Sigmoid colon (tissue), 3 donors: ENCODE results near the gene SCAANT1.

Experiments used
- POLR2A ChIP-seq, 2 donors: fragments of 450-650 bp; IDR thresholded peaks; one replicate each; pipeline ENCODE4 v1.6.1; 2016; ENCODE audit warnings: antibody characterized with exemption in 2 of 2, mild to moderate bottlenecking in 2 of 2, moderate library complexity in 2 of 2
- TF ChIP-seq, protein P1 (sequence below), 4 experiments: fragments of 450-650 bp in 3 of 4; fragments of 200-600 bp in 1 of 4; IDR thresholded peaks; one replicate each; pipeline ENCODE4 v1.5.1; 2016 to 2019; ENCODE audit warnings: antibody characterized with exemption in 4 of 4, mild to moderate bottlenecking in 3 of 4, moderate library complexity in 2 of 4

DNA sequence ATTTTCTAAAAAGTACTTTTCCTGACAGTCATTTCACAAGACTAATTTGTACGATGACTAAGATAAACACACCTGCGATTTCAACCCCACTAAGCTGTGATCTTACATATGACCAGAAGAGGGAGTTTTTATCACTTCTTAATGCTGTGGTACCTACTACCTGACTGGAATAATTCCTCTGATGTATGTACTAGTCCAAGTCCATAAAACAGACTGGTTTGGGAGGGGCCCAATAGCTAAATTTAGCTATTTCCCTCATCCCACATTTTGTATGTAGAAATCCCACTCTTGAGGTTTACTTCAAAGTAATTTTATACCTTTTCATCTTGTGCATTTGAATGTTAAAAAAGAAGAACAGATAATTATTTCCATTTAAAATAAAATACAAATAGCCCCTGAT lies 49.7 kb upstream of the SCAANT1 start:
- no peak for TF ChIP-seq POLR2A (IDR thresholded peaks at IDR 0.05)
- TF ChIP-seq, protein P1, sequence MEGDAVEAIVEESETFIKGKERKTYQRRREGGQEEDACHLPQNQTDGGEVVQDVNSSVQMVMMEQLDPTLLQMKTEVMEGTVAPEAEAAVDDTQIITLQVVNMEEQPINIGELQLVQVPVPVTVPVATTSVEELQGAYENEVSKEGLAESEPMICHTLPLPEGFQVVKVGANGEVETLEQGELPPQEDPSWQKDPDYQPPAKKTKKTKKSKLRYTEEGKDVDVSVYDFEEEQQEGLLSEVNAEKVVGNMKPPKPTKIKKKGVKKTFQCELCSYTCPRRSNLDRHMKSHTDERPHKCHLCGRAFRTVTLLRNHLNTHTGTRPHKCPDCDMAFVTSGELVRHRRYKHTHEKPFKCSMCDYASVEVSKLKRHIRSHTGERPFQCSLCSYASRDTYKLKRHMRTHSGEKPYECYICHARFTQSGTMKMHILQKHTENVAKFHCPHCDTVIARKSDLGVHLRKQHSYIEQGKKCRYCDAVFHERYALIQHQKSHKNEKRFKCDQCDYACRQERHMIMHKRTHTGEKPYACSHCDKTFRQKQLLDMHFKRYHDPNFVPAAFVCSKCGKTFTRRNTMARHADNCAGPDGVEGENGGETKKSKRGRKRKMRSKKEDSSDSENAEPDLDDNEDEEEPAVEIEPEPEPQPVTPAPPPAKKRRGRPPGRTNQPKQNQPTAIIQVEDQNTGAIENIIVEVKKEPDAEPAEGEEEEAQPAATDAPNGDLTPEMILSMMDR (IDR thresholded peaks at IDR 0.05): peak; percentile 49 to 73 (median 68)
